Measurements from ENCODE around the gene IREB2.
"Not testable (repeated sequence)": the region's sequence is repeated elsewhere in the genome, so short reads cannot be mapped to it uniquely, and the experiment has no call there.

Gene IREB2

DNA sequence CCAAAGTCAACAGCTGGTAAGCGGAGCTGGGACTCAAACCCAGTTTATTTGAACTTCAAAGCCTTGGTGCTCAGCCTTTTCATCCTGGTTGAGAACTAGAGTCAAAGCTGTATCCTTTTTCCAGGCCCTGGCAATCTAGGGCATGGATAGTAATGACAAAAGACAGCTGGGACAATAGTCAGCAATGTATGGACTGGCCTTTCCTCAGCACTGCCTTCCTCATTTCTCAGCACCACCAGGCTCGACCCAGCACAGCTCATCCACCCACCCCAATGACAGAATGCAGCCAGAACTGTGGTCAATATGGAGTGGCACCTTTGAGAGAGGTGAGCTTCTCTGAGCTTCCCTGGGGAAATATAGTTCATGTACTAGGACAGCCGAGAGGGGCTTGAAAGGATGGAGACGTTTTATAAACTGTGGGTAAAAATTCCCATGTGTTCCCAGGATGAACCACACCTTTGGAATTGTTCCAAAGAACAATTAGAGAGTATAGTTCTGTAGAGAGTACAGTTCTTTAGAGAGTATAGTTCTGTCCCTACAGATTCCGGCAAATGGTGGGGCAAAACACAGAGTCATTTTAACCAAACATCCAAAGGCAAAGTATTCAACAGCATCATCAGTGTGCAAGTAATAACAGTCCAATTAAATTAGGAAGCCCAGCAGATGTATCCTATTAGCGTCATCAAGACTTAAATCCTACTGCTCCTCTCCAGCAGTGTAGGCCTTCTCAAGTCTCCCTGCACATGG, 30.2 kb upstream of the IREB2 start:
- DNase-seq, result no peak

GRCh38 chr15:78408355-78408640, 29.7 kb upstream of the IREB2 start:
- no peak for DNase-seq

DNA sequence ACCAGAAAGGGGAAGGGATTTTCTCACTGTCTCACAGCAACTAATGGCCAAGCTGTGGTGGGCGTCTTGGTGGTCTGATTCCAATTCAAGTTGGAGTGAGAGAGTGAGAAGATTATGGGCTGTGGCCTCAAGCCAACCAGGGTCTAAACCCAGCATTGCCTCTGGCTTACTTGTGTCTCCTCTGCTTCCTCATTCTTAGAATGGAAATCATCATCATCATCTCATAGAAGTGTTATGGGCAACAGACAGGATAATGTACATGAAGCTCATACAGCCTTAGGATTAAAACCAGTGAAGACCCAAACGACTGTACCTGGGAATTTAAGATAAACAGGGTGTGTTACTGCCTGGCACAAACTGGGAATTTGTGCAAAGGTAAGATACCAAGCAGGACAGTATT, 29.1 kb upstream of the IREB2 start:
- DNase-seq, result no peak

- DNase-seq, result no peak
Measured at GRCh38 chr15:78411061-78411460, 27.0 kb upstream of the IREB2 start.

GRCh38 chr15:78414621-78415250, 23.3 kb upstream of the IREB2 start:
- no peak for DNase-seq

DNA sequence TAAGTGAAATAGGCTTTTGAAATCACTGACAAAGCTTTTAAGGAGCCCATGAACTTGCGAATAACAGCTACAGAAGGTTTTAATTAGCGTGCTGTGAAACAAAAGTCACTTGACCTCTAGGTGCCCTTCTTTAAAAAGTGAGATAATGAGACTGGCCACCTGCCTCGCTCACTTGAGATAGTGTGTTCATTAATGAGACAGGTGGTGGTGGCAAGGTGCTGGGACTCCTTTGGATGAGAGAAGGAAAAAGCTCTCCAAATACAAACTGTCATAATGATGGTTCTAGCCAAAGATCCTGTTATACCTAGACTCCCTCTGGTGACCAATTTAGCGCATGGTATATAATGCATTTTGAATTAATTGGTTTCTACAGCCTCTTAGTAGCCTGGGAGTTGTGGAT, 22.7 kb upstream of the IREB2 start:
- no peak for DNase-seq

GRCh38 chr15:78417754-78418630, 20.0 kb upstream of the IREB2 start:
- no peak for DNase-seq

- no peak for DNase-seq
Measured at GRCh38 chr15:78418686-78419085, 19.3 kb upstream of the IREB2 start.

DNA sequence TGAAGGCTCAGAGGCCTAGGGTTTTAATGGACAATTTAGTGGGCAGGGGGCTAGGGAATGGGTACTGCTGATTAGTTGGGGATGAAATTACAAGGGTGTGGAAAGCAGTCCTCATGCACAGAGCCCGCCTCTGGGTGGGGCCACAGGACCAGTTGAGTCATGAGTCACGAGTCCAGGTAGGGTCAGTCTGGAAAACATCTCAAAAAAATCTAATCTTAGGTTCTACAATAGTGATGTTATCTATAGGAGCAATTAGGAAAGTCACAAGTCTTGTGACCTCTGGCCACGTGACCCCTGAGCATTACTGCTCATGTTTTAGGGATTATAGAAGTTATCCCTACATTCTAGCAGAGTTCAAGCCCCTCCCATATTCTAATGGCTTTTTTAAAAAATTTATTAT, 18.6 kb upstream of the IREB2 start:
- DNase-seq, result no peak

DNA sequence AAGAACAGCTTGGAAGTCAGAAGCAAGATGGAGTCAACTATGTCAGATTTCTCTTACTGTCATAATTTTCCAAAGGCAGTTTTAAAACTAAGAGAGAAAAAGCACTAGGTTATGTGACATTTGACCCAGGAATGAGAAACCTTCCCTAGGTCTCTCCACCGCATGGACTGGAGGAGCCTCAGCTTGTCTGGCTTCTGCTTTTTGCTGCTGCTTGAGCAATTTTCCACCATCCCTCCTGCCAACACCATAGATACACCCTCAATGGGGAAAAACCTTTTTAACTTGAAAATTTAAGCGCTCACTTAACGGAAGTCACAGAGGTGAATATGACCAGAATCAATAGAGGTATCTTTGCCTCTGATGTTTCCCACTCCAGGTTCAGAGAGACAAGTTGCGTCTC, 17.8 kb upstream of the IREB2 start:
- no peak for DNase-seq

DNA sequence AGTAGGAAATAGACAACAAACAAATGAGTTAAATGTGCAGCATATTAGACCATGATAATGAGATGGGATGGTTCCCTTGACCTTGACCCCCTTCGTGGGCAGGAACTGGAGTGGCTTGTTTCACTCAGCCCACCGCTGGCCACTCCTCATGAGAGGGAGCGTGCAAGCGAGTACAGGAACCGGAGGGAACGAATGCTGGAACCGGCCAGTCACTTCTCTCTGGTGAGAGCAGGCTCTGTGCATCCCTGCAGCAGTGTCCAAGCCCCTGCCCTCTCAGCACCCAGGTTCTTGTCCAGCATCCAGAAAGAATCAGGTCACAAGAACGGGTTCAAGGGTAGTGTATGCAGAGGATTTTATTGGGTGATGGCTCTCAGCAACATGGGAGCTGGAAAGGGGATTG, 17.2 kb upstream of the IREB2 start:
- no peak for DNase-seq

DNA sequence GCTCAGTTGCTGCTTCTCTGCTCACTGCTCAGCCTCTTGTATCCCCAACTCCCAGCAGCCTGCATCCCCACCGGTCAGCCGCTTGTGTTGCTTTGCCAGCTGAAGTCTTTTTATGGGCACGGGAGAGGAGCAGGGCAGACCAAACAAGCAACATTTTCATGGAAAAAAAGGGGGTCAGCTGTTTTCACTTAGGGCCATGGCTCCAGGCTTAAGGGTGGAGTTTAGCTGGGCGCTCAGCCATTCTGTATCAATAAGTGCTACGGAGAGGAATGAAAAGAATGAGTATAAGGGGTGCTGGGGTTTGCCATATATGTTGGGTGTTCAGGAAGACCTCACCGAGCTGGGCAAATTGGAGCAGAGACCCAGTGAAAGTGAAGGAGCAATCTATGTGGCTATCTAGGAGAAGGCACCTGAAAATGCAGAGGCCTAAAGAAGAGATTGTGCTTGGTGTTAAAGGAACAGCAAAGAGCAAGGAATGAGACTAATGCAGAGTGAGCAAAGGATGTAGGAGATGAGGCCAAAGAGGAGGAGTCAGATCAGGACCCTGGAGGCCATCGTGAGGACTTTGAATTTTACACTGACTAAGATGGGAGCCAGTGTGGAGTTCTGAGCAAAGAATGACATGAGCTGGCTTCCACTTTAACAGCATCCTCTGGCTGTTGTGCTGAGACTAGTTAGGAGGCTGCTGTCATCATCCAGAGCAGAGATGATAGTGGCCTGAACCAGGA, 16.6 kb upstream of the IREB2 start:
- DNase-seq, result no peak

GRCh38 chr15:78422571-78423340, 15.3 kb upstream of the IREB2 start:
- DNase-seq, result no peak

DNA sequence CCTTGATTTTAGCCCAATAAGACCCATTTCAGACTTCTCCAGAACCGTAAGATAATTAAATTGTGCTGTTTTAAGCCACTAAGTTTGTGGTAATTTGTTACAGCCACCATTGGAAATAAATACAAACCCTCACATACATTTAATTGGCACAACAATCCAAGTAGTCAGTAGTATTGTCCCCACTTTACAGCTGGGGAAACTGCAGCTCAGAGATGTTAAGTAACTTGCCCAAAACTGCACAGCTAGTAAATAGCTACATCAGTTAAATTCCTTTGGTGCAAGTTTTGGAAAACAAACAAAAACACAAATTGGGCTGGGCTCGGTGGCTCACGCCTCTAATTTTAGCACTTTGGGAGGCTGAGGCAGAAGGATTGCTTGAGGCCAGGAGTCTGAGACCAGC, 13.3 kb upstream of the IREB2 start:
- no peak for DNase-seq

DNA sequence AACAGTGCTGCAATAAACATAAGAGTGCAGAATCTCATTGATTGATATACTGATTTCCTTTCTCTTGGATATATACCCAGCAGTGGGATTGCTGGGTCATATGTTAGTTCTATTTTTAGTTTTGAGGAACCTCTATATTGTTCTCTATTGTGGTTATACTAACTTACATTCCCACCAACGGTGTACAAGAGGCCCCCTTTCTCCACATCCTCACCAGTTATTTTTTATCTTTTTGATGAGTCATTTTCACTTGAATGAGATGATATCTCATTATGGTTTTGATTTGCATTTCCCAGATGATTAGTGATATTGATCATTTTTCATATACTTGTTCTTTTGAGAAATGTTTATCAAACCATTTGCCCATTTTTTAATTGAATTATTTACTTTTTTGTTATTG, 12.4 kb upstream of the IREB2 start:
- peak; percentile 23 for DNase-seq

DNA sequence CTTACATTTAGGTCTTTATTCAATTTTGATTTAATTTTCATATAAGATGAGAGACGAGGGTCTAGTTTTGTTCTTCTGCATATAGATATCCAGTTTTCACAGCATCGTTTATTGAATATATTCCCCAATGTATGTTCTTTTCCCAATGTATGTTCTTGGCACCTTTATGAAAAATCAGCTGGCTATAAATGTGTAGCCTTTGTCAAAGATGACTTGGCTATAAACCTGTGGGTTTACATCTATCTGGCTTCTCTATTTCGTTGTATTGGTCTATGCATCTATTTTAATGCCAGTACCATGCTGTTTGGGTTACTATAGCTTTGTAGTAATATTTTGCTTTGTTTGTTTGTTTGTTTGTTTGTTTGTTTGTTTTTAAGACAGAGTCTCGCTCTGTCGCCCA, 11.7 kb upstream of the IREB2 start:
- no peak for DNase-seq

- no peak for DNase-seq
Measured at GRCh38 chr15:78427953-78428352, 10.1 kb upstream of the IREB2 start.

DNA sequence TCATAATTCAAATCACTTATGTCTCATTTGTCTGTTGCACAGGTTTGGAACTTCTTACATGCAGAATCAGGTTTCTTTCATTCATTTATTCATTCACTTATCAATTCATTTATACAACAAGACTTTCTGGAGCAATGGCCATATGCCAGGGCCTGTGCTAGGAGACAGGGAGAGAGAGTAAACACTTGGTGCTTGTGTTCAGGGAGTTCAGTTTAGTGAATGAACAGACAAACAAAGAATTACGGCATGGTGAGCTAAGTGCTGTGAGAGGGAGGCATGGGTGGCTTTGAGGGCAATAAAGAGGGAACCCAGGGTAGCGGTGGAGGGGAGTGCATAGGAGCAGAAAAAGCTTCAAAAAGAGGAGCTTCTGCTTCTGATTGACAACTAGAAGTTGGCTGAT, 8.5 kb upstream of the IREB2 start:
- DNase-seq, result no peak

DNA sequence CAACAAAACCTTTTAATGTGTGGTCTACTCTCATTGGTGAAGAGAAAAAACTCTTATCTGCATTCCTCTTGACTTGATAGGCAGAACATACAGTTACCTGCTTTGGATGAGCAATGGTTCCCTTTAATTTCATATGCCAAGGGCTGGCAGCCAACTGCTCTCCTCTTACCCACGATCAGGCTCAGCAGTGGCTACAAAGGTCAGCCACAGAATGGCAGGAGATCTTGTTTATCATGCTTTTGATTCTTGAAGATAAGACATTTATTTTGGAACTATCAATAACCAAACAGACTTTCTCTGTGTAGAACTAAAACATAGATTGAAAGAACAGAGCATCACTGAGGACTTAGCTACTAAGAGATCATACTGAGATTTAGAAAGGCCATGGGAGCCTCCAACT, 6.1 kb upstream of the IREB2 start:
- DNase-seq, result no peak

DNA sequence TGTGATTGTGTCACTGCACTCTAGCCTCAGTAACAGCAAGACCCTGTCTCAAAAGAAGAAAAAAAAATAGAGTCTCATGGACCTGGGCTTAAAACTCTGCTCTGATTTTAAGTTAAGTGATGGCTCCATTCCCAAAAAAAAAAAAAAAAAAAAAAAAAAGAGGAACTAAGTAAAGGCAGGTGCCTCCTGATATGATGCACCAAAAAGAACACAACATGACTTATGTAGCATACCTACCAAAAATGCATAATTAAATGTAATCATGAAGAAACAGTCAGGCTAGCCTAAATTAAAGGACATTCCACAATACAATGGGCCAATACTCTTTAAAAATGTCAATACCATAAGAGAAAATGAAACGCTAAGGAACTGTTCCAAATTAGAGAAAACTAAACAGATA, 5.4 kb upstream of the IREB2 start:
- DNase-seq, result no peak

- no peak for DNase-seq
Measured at GRCh38 chr15:78434134-78434533, 3.9 kb upstream of the IREB2 start.

DNA sequence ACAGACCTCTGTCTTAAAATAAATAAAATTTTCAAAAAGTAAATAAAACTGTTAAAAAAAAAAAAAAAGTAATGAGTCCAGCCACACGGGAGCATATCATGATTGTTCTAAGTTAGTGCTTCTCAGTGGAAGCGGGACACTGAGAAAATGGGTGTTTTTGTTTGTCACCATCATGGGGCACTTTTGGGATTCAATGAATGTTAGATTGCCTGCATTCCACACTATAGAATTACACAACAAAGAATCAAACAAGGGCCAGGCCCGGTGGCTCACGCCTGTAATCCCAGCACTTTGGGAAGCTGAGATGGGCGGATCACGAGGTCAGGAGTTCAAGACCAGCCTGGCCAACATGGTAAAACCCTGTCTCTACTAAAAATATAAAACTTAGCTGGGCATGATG, 3.3 kb upstream of the IREB2 start:
- not testable (repeated sequence) for DNase-seq
